Measurements from ENCODE around the gene MTA2.
"Not testable (repeated sequence)": the region's sequence is repeated elsewhere in the genome, so short reads cannot be mapped to it uniquely, and the experiment has no call there.

Gene MTA2

GRCh38 chr11:62566247-62566646, 35.4 kb downstream of the MTA2 start:
- POLR2A ChIA-PET, result interaction anchor here (0.6 to 1.3 kb wide), 2 partner anchors 9 to 185 kb away, joined by 3 to 4 read pairs; no protein-coding TSS in a partner anchor
- CTCF ChIA-PET, result interaction anchor here (0.8 to 4.4 kb wide), 8 partner anchors 9 to 141 kb away, joined by 3 to 20 read pairs (median 4); partner anchors contain the start of gene AHNAK
- no peak for DNase-seq (ENCODE audit: extremely low spot score)
- TF ChIP-seq CTCF (IDR thresholded peaks at IDR 0.05; ENCODE audit: control extremely low read depth, extremely low read depth, low read depth, missing control alignments), result no peak

- TF ChIP-seq CTCF (IDR thresholded peaks at IDR 0.05; ENCODE audit: control extremely low read depth, extremely low read depth, low read depth, missing control alignments), result no peak
- ChIA-PET POLR2A (interaction anchor here (1.0 kb wide), 1 partner anchor 9 kb away, joined by 3 read pairs; the partner anchor contains the start of gene EEF1G), CTCF (interaction anchor here (1.2 to 4.4 kb wide), 5 partner anchors 8 to 140 kb away, joined by 3 to 20 read pairs (median 5); no protein-coding TSS in a partner anchor)
- DNase-seq (ENCODE audit: extremely low spot score), result no peak
Measured at GRCh38 chr11:62565100-62565802, 36.4 kb downstream of the MTA2 start.

- DNase-seq (ENCODE audit: extremely low spot score); POLR2A ChIA-PET: not testable (repeated sequence)
- CTCF ChIA-PET, result interaction anchor here (1.0 to 13.0 kb wide), 11 partner anchors 9 to 169 kb away, joined by 3 to 247 read pairs (median 5); partner anchors contain the start of gene AHNAK
Measured at GRCh38 chr11:62561677-62562230, 39.9 kb downstream of the MTA2 start.

GRCh38 chr11:62560566-62561103, 41.0 kb downstream of the MTA2 start:
- peak; percentile 72 for TF ChIP-seq CTCF (IDR thresholded peaks at IDR 0.05; ENCODE audit: control extremely low read depth, extremely low read depth, low read depth, missing control alignments)
- peak; percentile 42 for DNase-seq (ENCODE audit: extremely low spot score)
- ChIA-PET CTCF (interaction anchor here (0.6 to 13.0 kb wide), 21 partner anchors 9 to 214 kb away, joined by 3 to 247 read pairs (median 4); partner anchors contain the start of gene AHNAK), POLR2A (interaction anchor here (1.1 to 2.0 kb wide), 3 partner anchors 10 to 31 kb away, joined by 3 to 9 read pairs (median 3); partner anchors contain the start of genes EEF1G and TUT1)

GRCh38 chr11:62559626-62560025, 42.0 kb downstream of the MTA2 start:
- ChIA-PET CTCF (interaction anchor here (1.2 to 13.0 kb wide), 9 partner anchors 11 to 165 kb away, joined by 3 to 247 read pairs (median 11); partner anchors contain the start of gene AHNAK), POLR2A (interaction anchor here (0.6 to 2.0 kb wide), 4 partner anchors 8 to 235 kb away, joined by 3 to 9 read pairs (median 4); partner anchors contain the start of genes EEF1G and TUT1)
- DNase-seq (ENCODE audit: extremely low spot score), result not testable (repeated sequence)

GRCh38 chr11:62559204-62559603, 42.5 kb downstream of the MTA2 start:
- TF ChIP-seq CTCF (IDR thresholded peaks at IDR 0.05; ENCODE audit: control extremely low read depth, extremely low read depth, low read depth, missing control alignments), result no peak
- ChIA-PET CTCF (interaction anchor here (1.1 to 13.0 kb wide), 11 partner anchors 12 to 164 kb away, joined by 3 to 247 read pairs (median 8); partner anchors contain the start of gene AHNAK), POLR2A (interaction anchor here (0.6 to 2.0 kb wide), 5 partner anchors 9 to 282 kb away, joined by 3 to 9 read pairs (median 4); partner anchors contain the start of gene EEF1G)
- no peak for DNase-seq (ENCODE audit: extremely low spot score)

GRCh38 chr11:62558669-62559068, 43.0 kb downstream of the MTA2 start:
- ChIA-PET POLR2A (interaction anchor here (0.7 to 3.8 kb wide), 5 partner anchors 9 to 283 kb away, joined by 3 to 15 read pairs (median 4); partner anchors contain the start of genes EEF1G and TUT1), CTCF (interaction anchor here (1.1 to 13.0 kb wide), 6 partner anchors 12 to 164 kb away, joined by 3 to 247 read pairs (median 30); partner anchors contain the start of gene AHNAK)
- DNase-seq (ENCODE audit: extremely low spot score), result no peak
- TF ChIP-seq CTCF (IDR thresholded peaks at IDR 0.05; ENCODE audit: control extremely low read depth, extremely low read depth, low read depth, missing control alignments), result no peak

Measured in GM10248 (cell line).